ENCODE measurements around the gene PDE4B.

PDE4B gene

DNA sequence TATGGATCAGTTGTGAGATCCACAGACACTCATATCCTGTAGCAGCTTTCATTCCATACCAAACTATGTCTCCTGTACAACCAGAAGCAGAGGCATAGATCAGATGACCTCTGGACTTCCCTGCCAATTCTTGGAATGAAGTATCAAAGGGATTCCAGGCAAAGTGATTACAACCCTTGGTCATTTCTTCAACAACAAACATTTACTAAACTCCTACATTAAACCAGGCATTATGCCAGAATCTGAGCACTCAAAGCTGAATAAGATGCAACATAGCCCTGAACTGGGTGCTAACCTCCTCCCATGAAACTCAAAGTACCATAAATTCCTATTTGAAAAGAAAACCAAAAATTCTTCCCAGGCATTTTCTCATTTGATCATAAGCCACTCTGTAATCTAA, 620.0 kb downstream of the PDE4B start:
- TF ChIP-seq, protein P1, sequence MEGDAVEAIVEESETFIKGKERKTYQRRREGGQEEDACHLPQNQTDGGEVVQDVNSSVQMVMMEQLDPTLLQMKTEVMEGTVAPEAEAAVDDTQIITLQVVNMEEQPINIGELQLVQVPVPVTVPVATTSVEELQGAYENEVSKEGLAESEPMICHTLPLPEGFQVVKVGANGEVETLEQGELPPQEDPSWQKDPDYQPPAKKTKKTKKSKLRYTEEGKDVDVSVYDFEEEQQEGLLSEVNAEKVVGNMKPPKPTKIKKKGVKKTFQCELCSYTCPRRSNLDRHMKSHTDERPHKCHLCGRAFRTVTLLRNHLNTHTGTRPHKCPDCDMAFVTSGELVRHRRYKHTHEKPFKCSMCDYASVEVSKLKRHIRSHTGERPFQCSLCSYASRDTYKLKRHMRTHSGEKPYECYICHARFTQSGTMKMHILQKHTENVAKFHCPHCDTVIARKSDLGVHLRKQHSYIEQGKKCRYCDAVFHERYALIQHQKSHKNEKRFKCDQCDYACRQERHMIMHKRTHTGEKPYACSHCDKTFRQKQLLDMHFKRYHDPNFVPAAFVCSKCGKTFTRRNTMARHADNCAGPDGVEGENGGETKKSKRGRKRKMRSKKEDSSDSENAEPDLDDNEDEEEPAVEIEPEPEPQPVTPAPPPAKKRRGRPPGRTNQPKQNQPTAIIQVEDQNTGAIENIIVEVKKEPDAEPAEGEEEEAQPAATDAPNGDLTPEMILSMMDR (IDR thresholded peaks at IDR 0.05; ENCODE audit: borderline replicate concordance, control extremely low read depth, extremely low read depth, insufficient read depth, missing control alignments): no peak
- no peak for DNase-seq (ENCODE audit: low spot score)
- in situ Hi-C loops (cut with MboI; ENCODE audit: low sequenced_read_pairs, unreplicated experiment): no loop called here

DNA sequence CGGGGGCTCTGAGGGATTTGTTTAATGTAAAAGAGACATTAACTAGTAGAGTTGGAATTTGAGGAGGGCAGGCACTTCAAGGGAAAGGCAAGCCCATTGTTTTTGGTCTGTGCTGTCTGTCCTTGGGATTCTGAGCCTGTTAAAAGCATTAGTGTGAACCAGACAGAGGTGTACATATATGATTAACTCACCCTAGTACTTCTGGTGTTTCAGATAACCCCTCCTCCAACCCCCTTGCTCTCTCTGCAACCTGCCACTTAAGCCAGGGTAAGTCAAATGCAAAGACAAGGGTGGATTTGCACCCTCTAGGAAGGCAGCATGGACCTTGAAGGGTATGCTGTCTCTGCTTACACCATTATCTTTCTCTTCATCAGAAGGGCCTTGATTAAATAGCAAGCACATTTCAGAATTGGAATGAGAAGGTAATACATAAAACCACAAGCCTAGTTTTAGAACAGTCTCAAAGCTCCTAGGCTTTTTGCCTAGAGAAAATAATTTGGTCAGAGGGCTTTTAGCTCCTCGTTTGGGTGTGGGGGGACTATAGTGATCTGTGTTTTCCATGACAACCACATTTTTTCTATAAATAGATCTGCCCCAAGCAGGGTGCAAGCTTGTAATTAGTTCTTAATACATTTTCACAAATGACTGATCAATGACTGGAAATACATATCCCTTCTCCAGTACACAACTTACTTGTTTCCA, 620.6 kb downstream of the PDE4B start:
- DNase-seq (ENCODE audit: low spot score): no peak
- in situ Hi-C loops (cut with MboI; ENCODE audit: low sequenced_read_pairs, unreplicated experiment): no loop called here
- TF ChIP-seq, protein P1 (IDR thresholded peaks at IDR 0.05; ENCODE audit: borderline replicate concordance, control extremely low read depth, extremely low read depth, insufficient read depth, missing control alignments): no peak

DNA sequence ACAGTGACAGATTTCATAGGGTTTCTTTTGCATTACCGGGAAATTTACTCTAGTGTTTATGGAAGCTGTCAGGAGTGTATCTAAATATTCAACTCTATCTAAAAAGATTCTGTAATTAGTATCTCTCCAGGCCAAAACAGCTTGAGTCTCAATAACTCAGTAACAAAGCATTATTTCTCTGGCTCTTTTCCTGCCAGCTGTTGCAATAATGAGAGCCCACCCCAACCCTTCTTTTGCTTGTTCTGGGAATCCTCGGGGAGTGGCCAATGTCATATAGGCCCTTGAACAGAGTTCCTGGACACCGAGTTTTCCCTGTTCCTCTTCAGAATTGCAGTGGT, 621.1 kb downstream of the PDE4B start:
- no peak for DNase-seq (ENCODE audit: low spot score)
- in situ Hi-C loops (cut with MboI; ENCODE audit: low sequenced_read_pairs, unreplicated experiment): no loop called here
- TF ChIP-seq, protein P1 (IDR thresholded peaks at IDR 0.05; ENCODE audit: borderline replicate concordance, control extremely low read depth, extremely low read depth, insufficient read depth, missing control alignments): no peak

DNA sequence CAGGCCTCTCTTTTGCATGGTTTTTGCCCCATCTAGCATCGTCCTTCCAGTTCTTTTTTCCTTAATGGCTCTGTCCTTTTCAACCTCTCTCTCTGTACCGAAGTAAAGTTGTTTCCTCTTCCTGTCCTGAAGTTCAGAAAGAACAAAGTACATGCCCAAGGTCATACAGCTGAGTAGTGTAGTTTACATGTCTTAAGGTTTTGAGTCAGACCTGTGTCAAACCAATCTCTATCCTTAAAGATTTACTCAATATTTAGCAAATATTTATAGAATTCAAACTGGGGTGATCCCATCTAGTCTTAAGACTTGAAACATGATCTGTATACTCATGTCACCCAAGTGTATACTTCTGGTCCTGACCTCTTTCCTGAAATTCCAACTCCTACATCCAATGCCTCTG, 622.6 kb downstream of the PDE4B start:
- no peak for DNase-seq (ENCODE audit: low spot score)
- TF ChIP-seq, protein P1 (IDR thresholded peaks at IDR 0.05; ENCODE audit: borderline replicate concordance, control extremely low read depth, extremely low read depth, insufficient read depth, missing control alignments): no peak
- in situ Hi-C loops (cut with MboI; ENCODE audit: low sequenced_read_pairs, unreplicated experiment): no loop called here

DNA sequence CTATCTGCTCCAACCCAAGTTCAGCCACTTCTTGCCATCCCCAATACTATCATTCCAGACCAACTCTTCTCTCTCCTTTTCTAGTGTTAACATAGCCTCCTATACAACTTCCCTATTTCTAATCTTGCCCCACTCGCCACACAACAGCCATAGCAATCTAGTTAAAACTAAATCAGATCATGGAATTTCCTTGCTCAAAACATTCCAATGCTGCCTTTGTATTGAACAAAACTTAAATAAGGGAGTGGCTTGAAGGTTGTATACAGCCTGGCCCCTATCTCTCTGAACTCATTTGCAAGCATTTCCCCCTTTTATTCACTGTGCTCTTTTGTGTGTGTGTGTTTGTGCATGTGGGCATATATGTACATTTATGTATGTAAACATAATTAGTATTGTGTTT, 623.2 kb downstream of the PDE4B start:
- TF ChIP-seq, protein P1 (IDR thresholded peaks at IDR 0.05; ENCODE audit: borderline replicate concordance, control extremely low read depth, extremely low read depth, insufficient read depth, missing control alignments): no peak
- in situ Hi-C loops (cut with MboI; ENCODE audit: low sequenced_read_pairs, unreplicated experiment): no loop called here
- DNase-seq (ENCODE audit: low spot score): no peak

- no peak for DNase-seq (ENCODE audit: low spot score)
- in situ Hi-C loops (cut with MboI; ENCODE audit: low sequenced_read_pairs, unreplicated experiment): no loop called here
- TF ChIP-seq, protein P1 (IDR thresholded peaks at IDR 0.05; ENCODE audit: borderline replicate concordance, control extremely low read depth, extremely low read depth, insufficient read depth, missing control alignments): no peak
These were observed 623.6 kb downstream of the PDE4B start for GRCh38 chr1:66416295-66416694.

Measured in GM13976 (cell line).